ENCODE data around the gene PPP2R3A. TPM values are rescaled to one million over a fixed set of nuclear protein-coding genes. Genes with fewer than 3 reads are reported as not detected.

Gene PPP2R3A
- total and polyA plus RNA-seq, 2 of the 13 experiments (the other 11 are each of a cell fraction or from before 2014, with no cell fraction given) = 0.07 to 0.12 TPM

DNA sequence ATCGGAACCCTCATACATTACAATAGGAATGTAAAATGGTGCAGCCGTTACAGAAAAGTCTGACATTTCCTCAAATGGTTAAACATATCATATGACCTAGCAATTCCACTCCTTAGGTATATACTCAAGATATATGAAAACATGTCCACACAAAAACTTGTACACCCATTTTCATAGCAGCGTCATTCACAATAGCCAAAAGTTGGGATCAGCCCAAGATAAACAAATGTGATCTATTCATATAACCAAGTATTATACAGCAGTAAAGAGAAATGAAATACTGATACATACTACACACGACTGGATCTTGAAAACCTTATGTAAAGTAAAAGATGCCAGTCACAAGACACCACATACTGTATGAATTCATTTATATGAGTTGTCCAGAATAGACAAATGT lies 128.2 kb downstream of the PPP2R3A start:
- Histone ChIP-seq H3K79me2 (ENCODE audit: insufficient read depth, low read length) (no peaks in the 10 kb centered on the region), H3K27ac (ENCODE audit: extremely low read length, insufficient read depth, low read length) (no peak overlapping the region), H3K36me3 (replicated peaks in 1 of 2; ENCODE audit: control insufficient read depth in 1 of 2, insufficient read depth in 2 of 2, low read length in 2 of 2) (no peaks in the 10 kb centered on the region), H3K4me3 (replicated peaks in 1 of 3; ENCODE audit: insufficient read depth in 1 of 3, low read depth in 2 of 3, low read length in 3 of 3) (no peak overlapping the region), H4K20me1 (ENCODE audit: insufficient read depth, low read length) (no peaks in the 10 kb centered on the region), H3K27me3 (ENCODE audit: control insufficient read depth in 1 of 2, insufficient read depth in 2 of 2, low read length in 2 of 2) (no peaks in the 10 kb centered on the region), H3K4me2 (ENCODE audit: low read depth, low read length) (no peak overlapping the region), H3K9me3 (ENCODE audit: low read length) (no peaks in the 10 kb centered on the region), H3K9ac (ENCODE audit: insufficient read depth, low read depth, low read length) (no peak overlapping the region), H2AFZ (ENCODE audit: low read length) (no peak overlapping the region), H3K4me1 (ENCODE audit: insufficient read depth, low read length) (no peaks in the 10 kb centered on the region)
- FAIRE-seq (no peak), ATAC-seq (no peak), DNase-seq (ENCODE audit: low spot score) (no peak)
- BruUV-seq (replicated peaks) = no TSS peak
- intact Hi-C loops (cut with micrococcal nuclease; ENCODE audit: unreplicated experiment) = no loop called here
- WGBS (ENCODE audit: low lambda C conversion rate) = 67% methylated on average over 4 of the region's 4 CpGs
- CTCF ChIA-PET (ENCODE audit: low intra/inter-chr PET ratio, low total read pairs) = no interaction called here
- in situ Hi-C loops (cut with HindIII; ENCODE audit: extremely low pct_ligation_motif_present, low pct_unique_long_range_greater_than_20kb) = no loop called here
- POLR2A ChIA-PET = no interaction called here
- TF ChIP-seq ZNF251 (CRISPR knock-in tag; IDR thresholded peaks at IDR 0.05) = no peak
- TF ChIP-seq, protein P1, sequence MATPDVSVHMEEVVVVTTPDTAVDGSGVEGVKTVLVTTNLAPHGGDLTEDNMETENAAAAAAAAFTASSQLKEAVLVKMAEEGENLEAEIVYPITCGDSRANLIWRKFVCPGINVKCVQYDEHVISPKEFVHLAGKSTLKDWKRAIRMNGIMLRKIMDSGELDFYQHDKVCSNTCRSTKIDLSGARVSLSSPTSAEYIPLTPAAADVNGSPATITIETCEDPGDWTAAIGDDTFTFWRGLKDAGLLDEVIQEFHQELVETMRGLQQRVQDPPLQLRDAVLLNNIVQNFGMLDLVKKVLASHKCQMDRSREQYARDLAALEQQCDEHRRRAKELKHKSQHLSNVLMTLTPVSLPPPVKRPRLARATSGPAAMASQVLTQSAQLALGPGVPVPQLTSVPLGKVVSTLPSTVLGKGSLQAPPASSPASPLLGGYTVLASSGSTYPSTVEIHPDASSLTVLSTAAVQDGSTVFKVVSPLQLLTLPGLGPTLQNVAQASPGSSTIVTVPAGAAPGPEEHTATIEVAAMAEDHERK (CRISPR knock-in tag; IDR thresholded peaks at IDR 0.05; ENCODE audit: low read depth) = no peak
- no peak for TF ChIP-seq ZNF564 (CRISPR knock-in tag; IDR thresholded peaks at IDR 0.05)
- no peak for TF ChIP-seq ZNF7 (CRISPR knock-in tag; IDR thresholded peaks at IDR 0.05)
- TF ChIP-seq KDM6A (CRISPR knock-in tag; IDR thresholded peaks at IDR 0.05; ENCODE audit: low read depth) = no peak
- no peak for TF ChIP-seq ZNF720 (CRISPR knock-in tag; IDR thresholded peaks at IDR 0.05)
- TF ChIP-seq ZNF891 (CRISPR knock-in tag; IDR thresholded peaks at IDR 0.05) = no peak
- no peak for TF ChIP-seq ZNF644 (CRISPR knock-in tag; IDR thresholded peaks at IDR 0.05; ENCODE audit: low read depth)
- TF ChIP-seq HNRNPUL1 (IDR thresholded peaks at IDR 0.05; ENCODE audit: low read depth, low read length) = no peak
- TF ChIP-seq ZNF691 (CRISPR knock-in tag; IDR thresholded peaks at IDR 0.05; ENCODE audit: borderline replicate concordance, low read depth) = no peak

All from HepG2 (cell line).